Aorta (tissue), 5 donors: ENCODE measurements around the gene TEK. TPM values are rescaled to one million over a fixed set of nuclear protein-coding genes. Genes with fewer than 3 reads are reported as not detected.

Source experiments
- ATAC-seq: fragments of 200-7000 bp; cut with Tn5 transposase; one replicate; pipeline ENCODE4 v1.9.1; 2022; ENCODE audit warnings: moderate library complexity; ENCODE audit not compliant: low FRiP score
- DNase-seq, 2 donors: peaks; one replicate each; pipeline ENCODE4 v3.0.0-alpha.2; 2020
- H3K27ac ChIP-seq, 2 donors: one replicate each; pipeline ENCODE4 v1.5.1; 2013; ENCODE audit warnings: low read length in 2 of 2, mild to moderate bottlenecking in 2 of 2, moderate library complexity in 2 of 2, control low read depth in 1 of 2, inconsistent platforms in 1 of 2, low read depth in 1 of 2
- H3K27me3 ChIP-seq, 2 donors: one replicate each; pipeline ENCODE4 v1.6.1; 2013; ENCODE audit warnings: control low read depth in 1 of 2, low read length in 1 of 2, mild to moderate bottlenecking in 1 of 2, moderate library complexity in 1 of 2; ENCODE audit not compliant: insufficient read depth in 2 of 2, control insufficient read depth in 1 of 2
- H3K36me3 ChIP-seq, 2 donors: one replicate each; pipeline ENCODE4 v1.6.1; 2013; ENCODE audit warnings: control low read depth in 1 of 2, low read length in 1 of 2, mild to moderate bottlenecking in 1 of 2; ENCODE audit not compliant: insufficient read depth in 2 of 2, control insufficient read depth in 1 of 2
- H3K4me1 ChIP-seq, 2 donors: one replicate each; pipeline ENCODE4 v1.6.1; 2013; ENCODE audit warnings: low read length in 2 of 2, control low read depth in 1 of 2, mild to moderate bottlenecking in 1 of 2, moderate library complexity in 1 of 2; ENCODE audit not compliant: insufficient read depth in 2 of 2, control insufficient read depth in 1 of 2
- H3K4me3 ChIP-seq, 2 donors: one replicate each; pipeline ENCODE4 v1.5.1; 2013; ENCODE audit warnings: low read length in 2 of 2, control low read depth in 1 of 2, mild to moderate bottlenecking in 1 of 2
- H3K9me3 ChIP-seq: one replicate; pipeline ENCODE4 v1.6.1; 2013; ENCODE audit warnings: mild to moderate bottlenecking, low read length; ENCODE audit not compliant: control insufficient read depth
- WGBS, 2 donors: extraction: QIAGEN DNeasy Blood & Tissue Kit; methylation state at CpG; one replicate each; pipeline ENCODE4 v1.1.7; 2013; 5-methylcytosine and 5-hydroxymethylcytosine counted together
- intact Hi-C, 2 donors: fragments of 100-400 bp; cut with DNase I; formaldehyde crosslinking; loops; one replicate each; pipeline versions ENCODE4 v1.14.2 to v1.15.0; 2022
- polyA plus RNA-seq, 2 donors: library from polyadenylated mRNA; stranded (reverse); fragments of 200-250 nt; gene quantifications; one replicate each; pipeline ENCODE4 v1.2.3, GENCODE V29; 2013
- total RNA-seq, 2 donors: library from RNA; stranded (reverse); fragmentation: NEBNext Ultra II Directional; extraction: Animal tissue kit (Norgen Biotek cat#: 25700); gene quantifications; one replicate each; pipeline ENCODE4 v1.2.1, GENCODE V29; 2021
- donor health status: healthy with polysubstance abuse.
- donor health status: Bipolar disorder and iron deficiency.
- donor health status: DM: no; HTN: no; CAD: no.
- donor health status: DM: no; HTN: no; CAD: no.
- donor health status: DM: yes; HTN: yes; CAD: no.

The TEK gene
- total and polyA plus RNA-seq, 4 donors: 1.5 to 26.0 (median 10.0) TPM

GRCh38 chr9:27278374-27278773, 169.3 kb downstream of the TEK start:
- Histone ChIP-seq H3K27ac (no peak overlapping the region), H3K9me3 (no peaks in the 10 kb centered on the region), H3K4me3 (no peak overlapping the region), H3K27me3 (no peaks in the 10 kb centered on the region), H3K36me3 (no peaks in the 10 kb centered on the region), H3K4me1 (no peaks in the 10 kb centered on the region)
- DNase-seq: no peak
- 82 to 84% methylated on average over 1 of the region's 1 CpG for WGBS, 2 donors
- intact Hi-C loops: no loop called here
- no peak for ATAC-seq

GRCh38 chr9:27279611-27280010, 170.6 kb downstream of the TEK start:
- intact Hi-C loops: no loop called here
- no peak overlapping the region for H3K27ac ChIP-seq
- WGBS, 2 donors: 78 to 83% methylated on average over 3 of the region's 3 CpGs
- DNase-seq (no peak), ATAC-seq (no peak)
- H3K27me3 ChIP-seq: no peaks in the 10 kb centered on the region
- no peak overlapping the region for H3K4me3 ChIP-seq
- no peaks in the 10 kb centered on the region for H3K9me3 ChIP-seq
- H3K4me1 ChIP-seq: no peaks in the 10 kb centered on the region
- H3K36me3 ChIP-seq: no peaks in the 10 kb centered on the region

Other genes with a start within 250 kb of the TEK start
- 10 to 100 TPM; 12.3 to 13.2 TPM for gene CAAP1, start 216.4 kb upstream of the TEK start, total RNA-seq
- 10 to 100 TPM in 1 of 2 donors, 1 to 10 TPM in 1; 6.9 to 13.9 TPM for gene CAAP1, start 216.4 kb upstream of the TEK start, polyA plus RNA-seq
- 10 to 100 TPM; 23.5 to 27.2 TPM for gene PLAA, start 162.0 kb upstream of the TEK start, total RNA-seq
- gene PLAA, start 162.0 kb upstream of the TEK start, polyA plus RNA-seq: 10 to 100 TPM; 11.9 to 12.7 TPM
- gene IFT74, start 152.8 kb upstream of the TEK start, total RNA-seq: 10 to 100 TPM in 1 of 2 donors, 1 to 10 TPM in 1; 7.5 to 13.2 TPM
- gene IFT74, start 152.8 kb upstream of the TEK start, polyA plus RNA-seq: 1 to 10 TPM; 5.5 to 9.1 TPM
- not detected for gene LRRC19, start 103.6 kb upstream of the TEK start, total RNA-seq
- gene LRRC19, start 103.6 kb upstream of the TEK start, polyA plus RNA-seq: 1 to 10 TPM in 1 of 2 donors, not detected in 1; 3.3 TPM
- gene EQTN, start 187.9 kb downstream of the TEK start, total RNA-seq: under 1 TPM; 0.58 to 0.78 TPM
- under 1 TPM in 1 of 2 donors, not detected in 1; 0.59 TPM for gene EQTN, start 187.9 kb downstream of the TEK start, polyA plus RNA-seq